Astrocyte (in vitro differentiated cells and primary cell): ENCODE measurements around the gene UPK3BL2. TPM values are rescaled to one million over a fixed set of nuclear protein-coding genes. Genes with fewer than 3 reads are reported as not detected.
"Not testable (repeated sequence)": the region's sequence is repeated elsewhere in the genome, so short reads cannot be mapped to it uniquely, and the experiment has no call there.

Experiments
- DNase-seq: peaks from one replicate; pipeline ENCODE4 v3.0.0-alpha.2; 2010; ENCODE audit warnings: low read depth
- FAIRE-seq: peaks from 2 replicates; lab custom pipeline; 2011; peaks lifted over from hg19 to GRCh38; lab: Jason Lieb, UNC
- H2AFZ ChIP-seq: 2 replicates; pipeline ENCODE4 v1.6.0; 2012; ENCODE audit warnings: low read depth, low read length, inconsistent platforms
- H3K27ac ChIP-seq: 2 replicates; pipeline ENCODE4 v1.5.1; 2011; ENCODE audit warnings: low read depth, low read length, inconsistent platforms
- H3K27me3 ChIP-seq: 2 replicates; pipeline ENCODE4 v1.6.0; 2011; ENCODE audit warnings: low read length, inconsistent platforms; ENCODE audit not compliant: insufficient read depth
- H3K36me3 ChIP-seq: 2 replicates; pipeline ENCODE4 v1.5.1; 2011; ENCODE audit warnings: low read length, inconsistent platforms; ENCODE audit not compliant: insufficient read depth
- H3K4me1 ChIP-seq: 2 replicates; pipeline ENCODE4 v1.5.1; 2011; ENCODE audit warnings: low read length, inconsistent platforms; ENCODE audit not compliant: insufficient read depth
- H3K4me2 ChIP-seq: 2 replicates; pipeline ENCODE4 v1.6.0; 2012; ENCODE audit warnings: low read length, inconsistent platforms
- H3K4me3 ChIP-seq: 2 replicates; pipeline ENCODE4 v1.5.1; 2011; ENCODE audit warnings: low read depth, mild to moderate bottlenecking, low read length, inconsistent platforms; ENCODE audit not compliant: insufficient read depth
- H3K79me2 ChIP-seq: 2 replicates; pipeline ENCODE4 v1.6.0; 2012; ENCODE audit warnings: mild to moderate bottlenecking, low read length, inconsistent platforms; ENCODE audit not compliant: insufficient read depth
- H3K9ac ChIP-seq: 2 replicates; pipeline ENCODE4 v1.6.0; 2012; ENCODE audit warnings: mild to moderate bottlenecking, low read length, inconsistent platforms
- H3K9me3 ChIP-seq: 2 replicates; pipeline ENCODE4 v1.5.1; 2012; ENCODE audit warnings: low read depth, mild to moderate bottlenecking, low read length, inconsistent platforms; ENCODE audit not compliant: insufficient read depth
- H4K20me1 ChIP-seq: 2 replicates; pipeline ENCODE4 v1.6.0; 2012; ENCODE audit warnings: low read length, inconsistent platforms; ENCODE audit not compliant: insufficient read depth
- H3K27ac Mint-ChIP-seq: one replicate; pipeline ENCODE4 v1.8.0; 2021; ENCODE audit warnings: mild to moderate bottlenecking, mixed read lengths; ENCODE audit not compliant: unreplicated experiment
- H3K27me3 Mint-ChIP-seq: one replicate; pipeline ENCODE4 v1.8.0; 2021; ENCODE audit warnings: low read depth, mixed read lengths; ENCODE audit not compliant: unreplicated experiment
- H3K36me3 Mint-ChIP-seq: one replicate; pipeline ENCODE4 v1.8.0; 2021; ENCODE audit warnings: low read depth, mixed read lengths; ENCODE audit not compliant: unreplicated experiment
- H3K4me1 Mint-ChIP-seq: one replicate; pipeline ENCODE4 v1.8.0; 2021; ENCODE audit warnings: low read depth, mixed read lengths; ENCODE audit not compliant: unreplicated experiment
- H3K4me3 Mint-ChIP-seq: one replicate; pipeline ENCODE4 v1.8.0; 2021; ENCODE audit warnings: mild to moderate bottlenecking, moderate library complexity, mixed read lengths; ENCODE audit not compliant: unreplicated experiment
- H3K9me3 Mint-ChIP-seq: one replicate; pipeline ENCODE4 v1.8.0; 2021; ENCODE audit warnings: mild to moderate bottlenecking, mixed read lengths; ENCODE audit not compliant: unreplicated experiment
- total RNA-seq: library from RNA; stranded (reverse); gene quantifications from 2 replicates; pipeline ENCODE4 v1.2.1, GENCODE V29; 2021

The UPK3BL2 gene
- total RNA-seq, 1 donor from 2014 or later = 3.4 TPM

- H2AFZ ChIP-seq, H4K20me1 ChIP-seq, H3K27me3 ChIP-seq, H3K9ac ChIP-seq, H3K36me3 ChIP-seq, H3K4me2 ChIP-seq, H3K36me3 Mint-ChIP-seq, FAIRE-seq, H3K27ac ChIP-seq, H3K9me3 ChIP-seq, H3K27me3 Mint-ChIP-seq, H3K4me3 Mint-ChIP-seq, H3K4me3 ChIP-seq, H3K4me1 Mint-ChIP-seq, H3K79me2 ChIP-seq, DNase-seq, H3K9me3 Mint-ChIP-seq, H3K4me1 ChIP-seq, H3K27ac Mint-ChIP-seq: not testable (repeated sequence)
These were observed 18.7 kb downstream of the UPK3BL2 start for GRCh38 chr7:102524803-102525202.

- not testable (repeated sequence) for H3K4me1 Mint-ChIP-seq, H3K4me2 ChIP-seq, H3K9ac ChIP-seq, H3K27ac ChIP-seq, H3K4me1 ChIP-seq, H3K27me3 Mint-ChIP-seq, H3K36me3 ChIP-seq, H4K20me1 ChIP-seq, H3K9me3 Mint-ChIP-seq, H2AFZ ChIP-seq, H3K4me3 Mint-ChIP-seq, H3K4me3 ChIP-seq, H3K27ac Mint-ChIP-seq, FAIRE-seq, H3K27me3 ChIP-seq, H3K36me3 Mint-ChIP-seq, H3K79me2 ChIP-seq, DNase-seq, H3K9me3 ChIP-seq
These were observed 22.7 kb downstream of the UPK3BL2 start for GRCh38 chr7:102520797-102521196.

- not testable (repeated sequence) for H3K9me3 Mint-ChIP-seq, H3K27me3 ChIP-seq, H3K27ac Mint-ChIP-seq, DNase-seq, H3K4me3 ChIP-seq, H3K36me3 Mint-ChIP-seq, H3K27me3 Mint-ChIP-seq, H3K4me1 Mint-ChIP-seq, H4K20me1 ChIP-seq, FAIRE-seq, H3K4me2 ChIP-seq, H3K9me3 ChIP-seq, H3K36me3 ChIP-seq, H3K4me3 Mint-ChIP-seq, H2AFZ ChIP-seq, H3K27ac ChIP-seq, H3K9ac ChIP-seq, H3K79me2 ChIP-seq, H3K4me1 ChIP-seq
These were observed 25.8 kb downstream of the UPK3BL2 start, which contains the start of gene RASA4B for GRCh38 chr7:102517550-102518147. TSS of gene RASA4B (minus strand) at chr7:102517777. CDS start at chr7:102517710, 67 bp downstream.

GRCh38 chr7:102516951-102517350 is 26.5 kb downstream of the UPK3BL2 start:
- not testable (repeated sequence) for H4K20me1 ChIP-seq, H2AFZ ChIP-seq, H3K4me1 Mint-ChIP-seq, H3K27ac ChIP-seq, H3K9me3 Mint-ChIP-seq, FAIRE-seq, H3K9me3 ChIP-seq, H3K4me2 ChIP-seq, DNase-seq, H3K9ac ChIP-seq, H3K36me3 ChIP-seq, H3K27me3 ChIP-seq, H3K27ac Mint-ChIP-seq, H3K27me3 Mint-ChIP-seq, H3K4me3 Mint-ChIP-seq, H3K36me3 Mint-ChIP-seq, H3K4me3 ChIP-seq, H3K4me1 ChIP-seq, H3K79me2 ChIP-seq

GRCh38 chr7:102515889-102516288 is 27.6 kb downstream of the UPK3BL2 start:
- not testable (repeated sequence) for FAIRE-seq

GRCh38 chr7:102514881-102515721 is 28.4 kb downstream of the UPK3BL2 start:
- not testable (repeated sequence) for H3K4me3 ChIP-seq, H2AFZ ChIP-seq, H3K27ac Mint-ChIP-seq, H4K20me1 ChIP-seq, H3K79me2 ChIP-seq, H3K4me1 ChIP-seq, H3K4me2 ChIP-seq, H3K9ac ChIP-seq, FAIRE-seq, H3K4me3 Mint-ChIP-seq, H3K27me3 ChIP-seq, DNase-seq, H3K27me3 Mint-ChIP-seq, H3K36me3 ChIP-seq, H3K27ac ChIP-seq, H3K9me3 Mint-ChIP-seq, H3K36me3 Mint-ChIP-seq, H3K9me3 ChIP-seq, H3K4me1 Mint-ChIP-seq

More at GRCh38 chr7:102515889-102516288, 27.6 kb downstream of the UPK3BL2 start:
- H2AFZ ChIP-seq, H3K4me1 ChIP-seq, H3K9me3 ChIP-seq, DNase-seq, H3K4me3 Mint-ChIP-seq, H3K9me3 Mint-ChIP-seq, H3K27me3 Mint-ChIP-seq, H3K4me3 ChIP-seq, H3K36me3 Mint-ChIP-seq, H3K79me2 ChIP-seq, H3K9ac ChIP-seq, H3K27ac ChIP-seq, H3K27me3 ChIP-seq, H3K4me1 Mint-ChIP-seq, H3K4me2 ChIP-seq, H4K20me1 ChIP-seq, H3K27ac Mint-ChIP-seq, H3K36me3 ChIP-seq: not testable (repeated sequence)
